Stomach (tissue), 4 donors: ENCODE results near the gene OR10A4.

Source experiments
- CTCF ChIP-seq, 7 experiments: fragments of 450-650 bp in 4 of 7; fragments of 200-600 bp in 3 of 7; sonication (generic) in 3 of 7; IDR thresholded peaks; one replicate each; pipeline ENCODE4 v1.5.1; 2016 to 2019; ENCODE audit warnings: antibody characterized with exemption in 7 of 7, control low read depth in 2 of 7, mild to moderate bottlenecking in 1 of 7
- POLR2A ChIP-seq, 4 donors: fragments of 450-650 bp; IDR thresholded peaks; one replicate each; pipeline ENCODE4 v1.6.1; 2016; ENCODE audit warnings: antibody characterized with exemption in 4 of 4, control low read depth in 2 of 4, mild to moderate bottlenecking in 1 of 4, moderate library complexity in 1 of 4

GRCh38 chr11:6889835-6890234 is 13.4 kb downstream of the OR10A4 start:
- TF ChIP-seq CTCF (IDR thresholded peaks at IDR 0.05) (no peak), POLR2A (IDR thresholded peaks at IDR 0.05) (no peak)
